GM20000 (cell line): ENCODE data around the gene MT4.

Experiments used
- DNase-seq: peaks from one replicate; pipeline ENCODE4 v3.0.0; 2012; ENCODE audit warnings: low spot score
- CTCF ChIP-seq: IDR thresholded peaks from 2 replicates; pipeline ENCODE4 v1.5.1; 2012; ENCODE audit warnings: mild to moderate bottlenecking, control low read depth; ENCODE audit errors: extremely low read depth, missing control alignments

The MT4 gene

DNA sequence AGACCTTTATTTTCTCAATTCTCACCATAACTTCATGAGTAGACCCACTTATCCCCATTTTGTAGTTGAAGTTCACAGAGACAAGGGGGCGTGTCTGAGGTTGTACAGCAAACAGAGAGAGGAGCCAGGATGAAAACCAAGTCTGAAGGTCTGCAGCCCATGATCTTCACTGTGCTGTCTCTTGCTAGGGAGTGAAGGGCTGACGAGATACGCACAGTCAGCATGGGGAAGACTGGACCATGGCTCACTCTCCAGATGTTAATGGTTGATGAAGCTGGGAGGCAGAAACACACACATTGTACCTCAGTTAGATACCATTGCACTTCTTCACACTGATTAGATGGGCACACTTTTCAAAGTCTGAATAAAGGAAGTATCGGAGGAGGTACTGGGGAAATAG, 5.8 kb upstream of the MT4 start:
- no peak for TF ChIP-seq CTCF

GRCh38 chr16:56560447-56560846, 4.4 kb upstream of the MT4 start:
- no peak for DNase-seq
- no peak for TF ChIP-seq CTCF

More for the DNA sequence above, 5.8 kb upstream of the MT4 start:
- no peak for DNase-seq

DNA sequence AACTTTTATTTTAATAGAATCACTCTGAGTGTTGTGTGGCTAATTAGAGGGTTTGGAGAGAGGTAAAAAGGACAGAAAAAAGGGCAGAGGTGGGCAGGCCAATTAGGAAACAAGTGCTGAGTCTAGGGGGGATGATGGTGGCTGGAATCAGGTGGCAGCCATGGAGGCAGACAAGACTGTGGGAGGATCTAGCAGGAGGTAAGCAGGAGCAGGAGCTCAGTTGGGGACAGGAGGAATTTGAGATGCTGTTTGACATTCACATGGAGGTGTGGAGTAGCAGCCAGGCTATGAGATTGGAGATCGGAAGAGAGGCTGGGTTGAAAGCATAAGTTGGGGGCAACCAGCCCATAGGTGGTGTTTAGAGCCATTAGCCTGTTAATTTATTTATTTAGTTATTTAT, 3.7 kb upstream of the MT4 start:
- DNase-seq: no peak
- TF ChIP-seq CTCF: no peak

DNA sequence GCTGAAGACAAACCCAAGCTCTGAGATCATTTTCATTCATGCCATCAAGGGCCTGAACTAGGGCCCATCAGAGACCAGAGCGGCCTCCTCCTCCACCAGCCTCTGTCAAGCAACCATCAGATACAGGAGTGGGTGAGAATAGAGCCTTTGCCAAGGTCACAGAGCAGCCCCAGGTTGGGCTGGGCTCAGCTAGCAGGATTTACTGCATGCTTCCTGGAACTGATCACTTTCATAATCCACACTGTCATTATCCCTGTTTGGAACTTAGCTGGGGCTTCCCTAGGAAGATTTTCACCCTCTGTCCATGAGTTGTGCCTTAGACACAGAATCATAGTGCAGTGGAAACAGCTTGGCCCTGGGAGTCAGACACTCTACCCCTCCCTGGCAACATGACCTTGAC, 5.1 kb downstream of the MT4 start:
- no peak for TF ChIP-seq CTCF
- no peak for DNase-seq

DNA sequence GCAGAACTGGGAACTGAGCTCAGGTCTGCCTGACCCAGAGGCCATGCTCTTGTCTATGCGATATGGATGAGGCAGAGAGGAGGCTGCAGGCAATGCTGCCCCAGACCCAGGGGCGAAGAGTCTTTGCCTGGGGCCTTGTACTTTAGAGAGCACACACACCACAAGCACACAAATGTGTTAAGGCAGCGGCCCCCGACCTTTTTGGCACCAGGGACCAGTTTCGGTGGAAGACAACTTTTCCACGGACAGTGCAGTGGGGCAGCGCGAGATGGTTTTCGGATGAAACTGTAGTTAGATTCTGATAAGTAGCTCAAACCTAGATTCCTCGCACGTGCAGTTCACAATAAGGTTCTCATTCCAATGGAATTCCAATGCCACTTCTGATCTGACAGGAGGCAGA, 6.7 kb downstream of the MT4 start:
- no peak for TF ChIP-seq CTCF
- DNase-seq: no peak

DNA sequence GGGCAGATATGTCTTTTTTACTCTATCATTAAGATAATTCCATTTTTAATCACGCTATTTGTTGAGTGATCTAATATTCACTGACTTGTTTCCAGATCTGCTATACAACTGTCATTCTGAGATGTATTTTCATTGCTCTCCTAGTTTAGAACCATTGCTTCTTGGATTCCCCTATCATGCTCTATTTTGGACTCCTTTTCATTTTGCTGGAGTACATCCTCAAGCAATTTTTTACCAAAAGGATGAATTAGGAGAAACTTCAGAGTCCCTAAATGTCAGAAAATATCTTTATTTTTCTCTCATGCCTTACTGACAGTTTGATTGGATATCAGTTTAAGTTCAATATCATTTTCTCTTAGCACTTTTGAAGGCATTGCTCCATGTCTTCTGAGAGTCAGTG, 9.8 kb downstream of the MT4 start:
- TF ChIP-seq CTCF: no peak
- no peak for DNase-seq

DNA sequence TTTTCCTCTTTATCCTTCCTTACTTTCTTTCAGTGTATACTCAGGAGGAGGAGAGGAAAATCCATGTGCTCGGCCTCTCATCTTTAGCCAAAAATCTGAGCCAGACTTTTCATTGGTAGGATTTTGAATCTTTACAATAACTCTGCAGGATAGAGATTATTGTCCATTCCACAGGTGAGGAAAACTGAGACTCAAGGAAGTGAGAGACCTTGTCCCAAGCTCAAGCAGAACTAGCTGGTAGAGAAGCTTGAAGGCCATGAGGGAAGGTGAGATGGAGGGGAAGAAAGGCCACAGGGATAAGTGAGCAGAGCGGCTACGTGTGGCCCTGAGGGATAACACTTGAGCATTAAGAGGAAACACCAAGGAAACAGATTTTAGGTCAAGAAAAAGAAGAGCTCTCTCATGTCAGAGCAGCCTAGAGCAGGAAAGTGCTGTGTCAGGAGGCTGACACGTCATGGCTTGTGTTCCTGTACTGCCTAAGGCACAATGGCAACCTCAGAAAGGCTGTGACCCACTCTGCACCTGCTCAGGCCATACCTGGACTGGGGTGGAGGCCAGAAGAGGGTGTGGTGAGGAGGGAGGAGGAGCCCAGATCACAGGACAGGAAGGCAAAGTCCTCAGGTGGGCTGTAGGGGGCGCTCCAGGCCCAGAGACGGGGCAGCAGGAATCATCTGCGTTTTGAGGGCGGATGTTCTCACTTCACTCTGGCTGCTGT, 11.9 kb downstream of the MT4 start:
- TF ChIP-seq CTCF: peak; percentile 71
- peak; percentile 86 for DNase-seq
